HEK293 (cell line): Measurements from ENCODE around the gene BIK.
A peak's percentile ranks its signal among the peaks of the same experiment; 100 is the strongest.

Experiments used
- CTCF ChIA-PET: fragments of 350-600 bp; formaldehyde crosslinking; extraction: SDS; loops from one replicate; lab custom pipeline; 2021; ENCODE audit warnings: antibody characterized with exemption; lab: Yijun Ruan, JAX
- POLR2A ChIA-PET: fragments of 300-600 bp; formaldehyde crosslinking; extraction: SDS; loops from one replicate; lab custom pipeline; 2020; ENCODE audit warnings: antibody characterized with exemption, inconsistent platforms; lab: Yijun Ruan, JAX
- H3K27ac ChIP-seq: fragments of 200-500 bp; sonication (Bioruptor generic); 2 replicates; pipeline ENCODE4 v1.5.1; 2014; ENCODE audit warnings: low read depth, low read length, control low read depth, inconsistent platforms; ENCODE audit errors: extremely low read depth
- H3K36me3 ChIP-seq, 2 experiments: fragments of 200-500 bp in 1 of 2; sonication (Bioruptor generic) in 1 of 2; 1 replicate in 1 of 2; 2 replicates in 1 of 2; pipeline ENCODE4 v1.5.1; 2014 to 2017; ENCODE audit warnings: inconsistent platforms in 2 of 2, low read length in 2 of 2; ENCODE audit not compliant: control insufficient read depth in 2 of 2, insufficient read depth in 1 of 2
- H3K4me1 ChIP-seq: fragments of 200-500 bp; sonication (Bioruptor generic); 2 replicates; pipeline ENCODE4 v1.5.1; 2014; ENCODE audit warnings: mild to moderate bottlenecking, low read length, inconsistent platforms; ENCODE audit not compliant: control insufficient read depth, insufficient read depth
- H3K4me3 ChIP-seq: 2 replicates; pipeline ENCODE4 v1.5.1; 2011; ENCODE audit warnings: low read depth, mild to moderate bottlenecking, control low read depth, low read length, moderate library complexity
- H3K9me3 ChIP-seq: fragments of 200-500 bp; sonication (Bioruptor generic); 2 replicates; pipeline ENCODE4 v1.5.1; 2014; ENCODE audit warnings: low read depth, low read length, inconsistent platforms; ENCODE audit not compliant: control insufficient read depth, insufficient read depth
- BCL11A ChIP-seq: fragments of 450-650 bp; formaldehyde crosslinking; IDR thresholded peaks from 2 replicates; pipeline ENCODE4 v1.5.1; 2016; ENCODE audit warnings: low read depth, missing biosample characterization, missing genetic modification characterization
- BCL11B ChIP-seq: fragments of 450-650 bp; formaldehyde crosslinking; IDR thresholded peaks from 2 replicates; pipeline ENCODE4 v1.5.1; 2016; ENCODE audit warnings: low read depth, missing biosample characterization, missing genetic modification characterization
- EGR2 ChIP-seq: fragments of 450-650 bp; formaldehyde crosslinking; IDR thresholded peaks from 2 replicates; pipeline ENCODE4 v1.5.1; 2016; ENCODE audit warnings: low read depth, missing biosample characterization, missing genetic modification characterization
- GFI1B ChIP-seq: fragments of 450-650 bp; formaldehyde crosslinking; IDR thresholded peaks from 2 replicates; pipeline ENCODE4 v1.5.1; 2016; ENCODE audit warnings: missing biosample characterization, missing genetic modification characterization
- IKZF3 ChIP-seq: fragments of 450-650 bp; IDR thresholded peaks from 2 replicates; pipeline ENCODE4 v1.5.0; 2018; ENCODE audit warnings: missing biosample characterization, mild to moderate bottlenecking, missing genetic modification characterization, moderate library complexity
- KLF16 ChIP-seq: fragments of 450-650 bp; formaldehyde crosslinking; IDR thresholded peaks from 2 replicates; pipeline ENCODE4 v1.5.1; 2017; ENCODE audit warnings: missing biosample characterization, missing genetic modification characterization
- KLF9 ChIP-seq: fragments of 450-650 bp; formaldehyde crosslinking; IDR thresholded peaks from 2 replicates; pipeline ENCODE4 v1.5.1; 2016; ENCODE audit warnings: missing biosample characterization, missing genetic modification characterization, low read depth
- SETDB1 ChIP-seq: IDR thresholded peaks from one replicate; pipeline ENCODE4 v1.6.1; 2017; ENCODE audit warnings: mild to moderate bottlenecking, low read length, moderate library complexity, mixed read lengths; ENCODE audit not compliant: insufficient read length
- TSHZ1 ChIP-seq: fragments of 450-650 bp; formaldehyde crosslinking; IDR thresholded peaks from 2 replicates; pipeline ENCODE4 v1.5.1; 2016; ENCODE audit warnings: missing biosample characterization, missing genetic modification characterization, borderline replicate concordance
- ZBTB17 ChIP-seq: fragments of 450-650 bp; formaldehyde crosslinking; IDR thresholded peaks from 2 replicates; pipeline ENCODE4 v1.5.1; 2016; ENCODE audit warnings: missing biosample characterization, missing genetic modification characterization
- ZBTB20 ChIP-seq: fragments of 450-650 bp; formaldehyde crosslinking; IDR thresholded peaks from 2 replicates; pipeline ENCODE4 v1.5.1; 2016; ENCODE audit warnings: missing biosample characterization, missing genetic modification characterization
- ZBTB8A ChIP-seq: fragments of 450-650 bp; formaldehyde crosslinking; IDR thresholded peaks from 2 replicates; pipeline ENCODE4 v1.5.1; 2016; ENCODE audit warnings: missing biosample characterization, missing genetic modification characterization
- ZIC2 ChIP-seq: fragments of 450-650 bp; formaldehyde crosslinking; IDR thresholded peaks from 2 replicates; pipeline ENCODE4 v1.5.1; 2016; ENCODE audit warnings: missing biosample characterization, missing genetic modification characterization
- ZNF121 ChIP-seq: fragments of 450-650 bp; formaldehyde crosslinking; IDR thresholded peaks from 2 replicates; pipeline ENCODE4 v1.5.1; 2016; ENCODE audit warnings: missing biosample characterization, missing genetic modification characterization
- ZNF157 ChIP-seq: fragments of 450-650 bp; formaldehyde crosslinking; IDR thresholded peaks from 2 replicates; pipeline ENCODE4 v1.5.1; 2016; ENCODE audit warnings: missing biosample characterization, missing genetic modification characterization
- ZNF2 ChIP-seq: fragments of 450-650 bp; formaldehyde crosslinking; IDR thresholded peaks from 2 replicates; pipeline ENCODE4 v1.5.1; 2016; ENCODE audit warnings: missing biosample characterization, missing genetic modification characterization
- ZNF292 ChIP-seq: fragments of 450-650 bp; formaldehyde crosslinking; IDR thresholded peaks from 2 replicates; pipeline ENCODE4 v1.5.1; 2016; ENCODE audit warnings: low read depth, missing biosample characterization, missing genetic modification characterization, borderline replicate concordance
- ZNF366 ChIP-seq: fragments of 450-650 bp; formaldehyde crosslinking; conservative IDR thresholded peaks from 2 replicates; pipeline ENCODE4 v1.5.1; 2016; ENCODE audit warnings: missing biosample characterization, missing genetic modification characterization
- ZNF404 ChIP-seq: fragments of 450-650 bp; formaldehyde crosslinking; IDR thresholded peaks from 2 replicates; pipeline ENCODE4 v1.5.1; 2017; ENCODE audit warnings: missing biosample characterization, missing genetic modification characterization
- ZNF423 ChIP-seq: fragments of 450-650 bp; formaldehyde crosslinking; IDR thresholded peaks from 2 replicates; pipeline ENCODE4 v1.5.1; 2016; ENCODE audit warnings: missing biosample characterization, missing genetic modification characterization
- ZNF529 ChIP-seq: fragments of 450-650 bp; formaldehyde crosslinking; IDR thresholded peaks from 2 replicates; pipeline ENCODE4 v1.5.1; 2017; ENCODE audit warnings: missing genetic modification characterization, missing biosample characterization; ENCODE audit not compliant: insufficient replicate concordance
- ZNF561 ChIP-seq: fragments of 450-650 bp; IDR thresholded peaks from 2 replicates; pipeline ENCODE4 v1.5.1; 2018; ENCODE audit warnings: missing biosample characterization, missing genetic modification characterization, borderline replicate concordance
- ZNF600 ChIP-seq: fragments of 450-650 bp; formaldehyde crosslinking; IDR thresholded peaks from 2 replicates; pipeline ENCODE4 v1.5.1; 2016; ENCODE audit warnings: missing biosample characterization, missing genetic modification characterization
- ZNF639 ChIP-seq: fragments of 450-650 bp; formaldehyde crosslinking; IDR thresholded peaks from 2 replicates; pipeline ENCODE4 v1.5.1; 2016; ENCODE audit warnings: missing biosample characterization, missing genetic modification characterization
- ZNF777 ChIP-seq: fragments of 450-650 bp; formaldehyde crosslinking; IDR thresholded peaks from 2 replicates; pipeline ENCODE4 v1.5.1; 2017; ENCODE audit warnings: missing biosample characterization, missing genetic modification characterization, borderline replicate concordance
- ZNF830 ChIP-seq: fragments of 450-650 bp; IDR thresholded peaks from 2 replicates; pipeline ENCODE4 v1.5.0; 2018; ENCODE audit warnings: missing biosample characterization, missing genetic modification characterization, low read depth, mild to moderate bottlenecking, moderate library complexity
- TF ChIP-seq, protein P1 (sequence below): fragments of 450-650 bp; formaldehyde crosslinking; IDR thresholded peaks from 2 replicates; pipeline ENCODE4 v1.5.1; 2016; ENCODE audit warnings: missing biosample characterization, missing genetic modification characterization, low read depth
- TF ChIP-seq, protein P2 (sequence below): fragments of 450-650 bp; IDR thresholded peaks from 2 replicates; pipeline ENCODE4 v1.5.1; 2018; ENCODE audit warnings: missing biosample characterization, missing genetic modification characterization
- TF ChIP-seq, protein P3 (sequence below): fragments of 450-650 bp; formaldehyde crosslinking; IDR thresholded peaks from 2 replicates; pipeline ENCODE4 v1.5.1; 2016; ENCODE audit warnings: missing biosample characterization, missing genetic modification characterization

BIK gene

DNA sequence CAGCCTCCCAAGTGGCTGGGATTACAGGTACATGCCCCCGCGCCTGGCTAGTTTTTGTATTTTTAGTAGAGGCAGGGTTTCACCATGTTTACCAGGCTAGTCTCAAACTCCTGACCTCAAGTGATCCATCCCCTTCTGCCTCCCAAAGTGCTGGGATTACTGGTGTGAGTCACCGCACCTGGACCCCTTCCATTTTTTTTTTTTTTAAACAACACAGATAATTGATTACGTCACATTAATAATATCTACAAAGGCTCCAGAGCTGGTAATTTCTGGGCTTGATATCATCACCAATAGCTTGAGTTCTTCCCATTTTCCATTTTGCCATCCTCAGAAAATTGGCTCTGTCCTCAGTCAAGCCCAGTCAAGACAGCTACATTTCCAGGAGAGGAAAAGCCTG lies 28.6 kb upstream of the BIK start:
- ChIA-PET CTCF (no interaction called here), POLR2A (interaction anchor here (0.6 kb wide), 1 partner anchor 28 kb away, joined by 4 read pairs; no protein-coding TSS in a partner anchor)
- no peaks in the 10 kb centered on the region for H3K36me3 ChIP-seq

DNA sequence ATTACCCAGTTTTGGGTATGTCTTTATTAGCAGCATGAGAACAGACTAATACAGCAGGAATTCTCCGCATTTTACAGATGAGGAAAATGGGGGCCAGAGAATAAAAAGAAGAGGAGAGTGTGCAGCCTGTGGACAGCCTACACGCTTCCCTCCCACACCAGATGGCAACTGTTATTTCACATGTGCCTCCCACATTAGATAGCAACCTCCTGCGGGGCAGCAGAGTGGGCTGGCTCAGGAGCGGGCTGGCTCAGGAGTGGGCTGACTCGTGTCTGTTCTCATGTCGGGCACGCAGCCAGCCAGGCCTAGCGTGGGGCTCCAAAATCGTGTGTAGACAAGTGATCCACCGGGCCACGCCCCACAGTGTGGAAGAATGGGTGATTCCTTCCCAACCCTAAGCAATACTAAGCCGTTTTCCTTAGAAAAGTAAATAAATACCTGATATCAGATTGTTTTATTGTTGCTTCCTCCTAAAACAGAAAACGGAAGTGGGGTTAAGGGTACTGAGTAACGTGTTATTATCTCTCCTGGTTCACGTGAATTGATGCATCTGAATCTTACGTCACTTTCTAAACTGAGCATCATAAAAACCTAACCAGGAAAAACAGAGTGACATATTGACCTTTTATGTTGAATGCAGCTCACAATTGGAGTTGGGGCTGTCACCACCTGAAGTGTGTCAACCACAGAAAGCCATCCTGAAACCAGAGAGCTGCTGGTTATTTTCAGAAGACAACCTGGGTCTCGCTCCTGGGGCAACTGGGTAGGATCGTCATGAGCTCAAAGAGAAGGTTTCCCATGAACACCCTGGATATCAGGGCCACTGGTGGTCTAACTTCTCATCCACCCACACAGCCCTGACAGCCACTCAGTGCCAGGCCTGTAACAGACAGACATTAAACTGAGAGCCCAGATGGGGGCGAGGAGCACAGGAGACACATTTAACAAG lies 24.6 kb upstream of the BIK start:
- Histone ChIP-seq H3K4me1 (no peaks in the 10 kb centered on the region), H3K4me3 (no peak overlapping the region), H3K27ac (no peak overlapping the region), H3K9me3 (no peaks in the 10 kb centered on the region), H3K36me3 (no peaks in the 10 kb centered on the region; a peak in 1 of 3 replicates)
- ChIA-PET CTCF (interaction anchor here (1.1 to 1.3 kb wide), 3 partner anchors 25 to 52 kb away, joined by 4 read pairs; no protein-coding TSS in a partner anchor), POLR2A (interaction anchor here (0.9 to 1.0 kb wide), 2 partner anchors 8 to 12 kb away, joined by 3 to 6 read pairs; no protein-coding TSS in a partner anchor)
- TF ChIP-seq KLF16 (tag by site-specific recombination) (no peak), BCL11B (tag by site-specific recombination) (no peak), ZNF2 (tag by site-specific recombination) (no peak), EGR2 (tag by site-specific recombination) (peak; percentile 98), ZBTB17 (tag by site-specific recombination) (peak; percentile 60), SETDB1 (peak; percentile 12)
- TF ChIP-seq, protein P1, sequence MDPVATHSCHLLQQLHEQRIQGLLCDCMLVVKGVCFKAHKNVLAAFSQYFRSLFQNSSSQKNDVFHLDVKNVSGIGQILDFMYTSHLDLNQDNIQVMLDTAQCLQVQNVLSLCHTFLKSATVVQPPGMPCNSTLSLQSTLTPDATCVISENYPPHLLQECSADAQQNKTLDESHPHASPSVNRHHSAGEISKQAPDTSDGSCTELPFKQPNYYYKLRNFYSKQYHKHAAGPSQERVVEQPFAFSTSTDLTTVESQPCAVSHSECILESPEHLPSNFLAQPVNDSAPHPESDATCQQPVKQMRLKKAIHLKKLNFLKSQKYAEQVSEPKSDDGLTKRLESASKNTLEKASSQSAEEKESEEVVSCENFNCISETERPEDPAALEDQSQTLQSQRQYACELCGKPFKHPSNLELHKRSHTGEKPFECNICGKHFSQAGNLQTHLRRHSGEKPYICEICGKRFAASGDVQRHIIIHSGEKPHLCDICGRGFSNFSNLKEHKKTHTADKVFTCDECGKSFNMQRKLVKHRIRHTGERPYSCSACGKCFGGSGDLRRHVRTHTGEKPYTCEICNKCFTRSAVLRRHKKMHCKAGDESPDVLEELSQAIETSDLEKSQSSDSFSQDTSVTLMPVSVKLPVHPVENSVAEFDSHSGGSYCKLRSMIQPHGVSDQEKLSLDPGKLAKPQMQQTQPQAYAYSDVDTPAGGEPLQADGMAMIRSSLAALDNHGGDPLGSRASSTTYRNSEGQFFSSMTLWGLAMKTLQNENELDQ = no peak
- TF ChIP-seq, protein P2, sequence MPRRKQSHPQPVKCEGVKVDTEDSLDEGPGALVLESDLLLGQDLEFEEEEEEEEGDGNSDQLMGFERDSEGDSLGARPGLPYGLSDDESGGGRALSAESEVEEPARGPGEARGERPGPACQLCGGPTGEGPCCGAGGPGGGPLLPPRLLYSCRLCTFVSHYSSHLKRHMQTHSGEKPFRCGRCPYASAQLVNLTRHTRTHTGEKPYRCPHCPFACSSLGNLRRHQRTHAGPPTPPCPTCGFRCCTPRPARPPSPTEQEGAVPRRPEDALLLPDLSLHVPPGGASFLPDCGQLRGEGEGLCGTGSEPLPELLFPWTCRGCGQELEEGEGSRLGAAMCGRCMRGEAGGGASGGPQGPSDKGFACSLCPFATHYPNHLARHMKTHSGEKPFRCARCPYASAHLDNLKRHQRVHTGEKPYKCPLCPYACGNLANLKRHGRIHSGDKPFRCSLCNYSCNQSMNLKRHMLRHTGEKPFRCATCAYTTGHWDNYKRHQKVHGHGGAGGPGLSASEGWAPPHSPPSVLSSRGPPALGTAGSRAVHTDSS (tag by site-specific recombination) = no peak
- TF ChIP-seq, protein P3, sequence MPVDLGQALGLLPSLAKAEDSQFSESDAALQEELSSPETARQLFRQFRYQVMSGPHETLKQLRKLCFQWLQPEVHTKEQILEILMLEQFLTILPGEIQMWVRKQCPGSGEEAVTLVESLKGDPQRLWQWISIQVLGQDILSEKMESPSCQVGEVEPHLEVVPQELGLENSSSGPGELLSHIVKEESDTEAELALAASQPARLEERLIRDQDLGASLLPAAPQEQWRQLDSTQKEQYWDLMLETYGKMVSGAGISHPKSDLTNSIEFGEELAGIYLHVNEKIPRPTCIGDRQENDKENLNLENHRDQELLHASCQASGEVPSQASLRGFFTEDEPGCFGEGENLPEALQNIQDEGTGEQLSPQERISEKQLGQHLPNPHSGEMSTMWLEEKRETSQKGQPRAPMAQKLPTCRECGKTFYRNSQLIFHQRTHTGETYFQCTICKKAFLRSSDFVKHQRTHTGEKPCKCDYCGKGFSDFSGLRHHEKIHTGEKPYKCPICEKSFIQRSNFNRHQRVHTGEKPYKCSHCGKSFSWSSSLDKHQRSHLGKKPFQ (tag by site-specific recombination) = no peak

More for the DNA sequence above, 28.6 kb upstream of the BIK start:
- no peaks in the 10 kb centered on the region for H3K9me3 ChIP-seq
- H3K4me1 ChIP-seq = no peaks in the 10 kb centered on the region
- TF ChIP-seq ZNF292 (tag by site-specific recombination) (no peak), ZNF830 (no peak), ZNF529 (no peak), GFI1B (no peak), ZNF777 (tag by site-specific recombination) (no peak), ZNF121 (tag by site-specific recombination) (no peak), ZNF157 (tag by site-specific recombination) (no peak), ZIC2 (tag by site-specific recombination) (no peak), ZNF423 (tag by site-specific recombination) (no peak), ZNF404 (tag by site-specific recombination) (no peak), ZNF561 (no peak), ZBTB8A (tag by site-specific recombination) (no peak), TSHZ1 (tag by site-specific recombination) (no peak), ZNF366 (tag by site-specific recombination) (no peak), BCL11A (tag by site-specific recombination) (no peak), KLF9 (no peak), ZNF600 (tag by site-specific recombination) (no peak), ZBTB20 (no peak), ZNF639 (tag by site-specific recombination) (no peak), IKZF3 (tag by site-specific recombination) (no peak)
- H3K27ac ChIP-seq = no peak overlapping the region
- no peak overlapping the region for H3K4me3 ChIP-seq
